SK-N-SH (cell line): ENCODE measurements around the gene GNG14. TPM values are rescaled to one million over a fixed set of nuclear protein-coding genes. Genes with fewer than 3 reads are reported as not detected.

Experiments
- CTCF ChIA-PET: fragments of 300-600, 350-600 bp; formaldehyde crosslinking; extraction: SDS; loops from one replicate; lab custom pipeline; 2021; lab: Yijun Ruan, JAX
- POLR2A ChIA-PET: fragments of 350-600 bp; sonication (Branson Sonifier 250); formaldehyde crosslinking; extraction: SDS; loops from one replicate; lab custom pipeline; 2020; ENCODE audit warnings: antibody characterized with exemption, inconsistent platforms; lab: Yijun Ruan, JAX
- DNase-seq: peaks from one replicate; pipeline ENCODE4 v3.0.0; 2012
- H2AFZ ChIP-seq: fragments of 200-600 bp; sonication (generic); 2 replicates; pipeline ENCODE4 v1.8.1; 2016; ENCODE audit warnings: antibody characterized with exemption, mild to moderate bottlenecking, low read depth
- H3F3A ChIP-seq: fragments of 200-600 bp; sonication (generic); replicated peaks from 2 replicates; pipeline ENCODE3; 2016; ENCODE audit warnings: antibody characterized with exemption, mild to moderate bottlenecking; ENCODE audit not compliant: insufficient read depth
- H3K27ac ChIP-seq, 2 experiments: fragments of 200-500 bp in 1 of 2; fragments of 200-600 bp in 1 of 2; sonication (Bioruptor generic) in 1 of 2; sonication (generic), shearing (Covaris generic) in 1 of 2; 2 replicates each; pipeline versions ENCODE4 v1.5.1 to v1.6.1; 2014 to 2016; ENCODE audit warnings: low read depth in 2 of 2, inconsistent platforms in 1 of 2, low read length in 1 of 2, mild to moderate bottlenecking in 1 of 2, mixed read lengths in 1 of 2
- H3K27me3 ChIP-seq: fragments of 200-600 bp; sonication (generic), shearing (Covaris generic); 2 replicates; pipeline ENCODE4 v1.6.1; 2016; ENCODE audit warnings: mixed run types; ENCODE audit not compliant: insufficient read depth
- H3K36me3 ChIP-seq, 2 experiments: fragments of 200-500 bp in 1 of 2; fragments of 200-600 bp in 1 of 2; sonication (Bioruptor generic) in 1 of 2; sonication (generic) in 1 of 2; replicated peaks in 1 of 2; 2 replicates each; pipeline versions ENCODE3 to v1.5.1; 2014 to 2016; ENCODE audit warnings: low read length in 1 of 2, mild to moderate bottlenecking in 1 of 2; ENCODE audit not compliant: insufficient read depth in 2 of 2, control insufficient read depth in 1 of 2
- H3K4me1 ChIP-seq, 2 experiments: fragments of 200-500 bp in 1 of 2; fragments of 200-600 bp in 1 of 2; sonication (Bioruptor generic) in 1 of 2; sonication (generic), shearing (Covaris generic) in 1 of 2; 2 replicates each; pipeline versions ENCODE4 v1.5.1 to v1.6.1; 2014 to 2016; ENCODE audit warnings: low read depth in 1 of 2, low read length in 1 of 2, mixed run types in 1 of 2; ENCODE audit not compliant: insufficient read depth in 2 of 2, control insufficient read depth in 1 of 2
- H3K4me2 ChIP-seq: fragments of 200-600 bp; sonication (generic), shearing (Covaris generic); 2 replicates; pipeline ENCODE4 v1.6.1; 2017; ENCODE audit warnings: mixed run types
- H3K4me3 ChIP-seq, 2 experiments: fragments of 200-500 bp in 1 of 2; fragments of 200-600 bp in 1 of 2; sonication (Bioruptor generic) in 1 of 2; sonication (generic), shearing (Covaris generic) in 1 of 2; 2 replicates each; pipeline versions ENCODE4 v1.5.1 to v1.8.1; 2014 to 2016; ENCODE audit warnings: low read depth in 2 of 2, inconsistent platforms in 1 of 2, low read length in 1 of 2, mild to moderate bottlenecking in 1 of 2, mixed read lengths in 1 of 2, moderate library complexity in 1 of 2
- H3K79me2 ChIP-seq: fragments of 200-600 bp; sonication (generic); 2 replicates; pipeline ENCODE4 v1.8.1; 2017; ENCODE audit warnings: mild to moderate bottlenecking; ENCODE audit not compliant: insufficient read depth
- H3K9ac ChIP-seq: fragments of 200-600 bp; sonication (generic); 2 replicates; pipeline ENCODE4 v1.6.1; 2017; ENCODE audit warnings: mixed run types
- H3K9me2 ChIP-seq: fragments of 200-600 bp; sonication (generic); 2 replicates; pipeline ENCODE4 v1.6.1; 2017; ENCODE audit warnings: mixed run types
- H3K9me3 ChIP-seq: fragments of 200-600 bp; sonication (generic); 2 replicates; pipeline ENCODE4 v1.6.1; 2017; ENCODE audit warnings: mixed run types, mild to moderate bottlenecking, moderate library complexity
- H4K20me1 ChIP-seq: fragments of 200-600 bp; sonication (generic); 2 replicates; pipeline ENCODE4 v1.6.1; 2017; ENCODE audit warnings: mild to moderate bottlenecking, mixed run types; ENCODE audit not compliant: insufficient read depth
- FOXM1 ChIP-seq: IDR thresholded peaks from 2 replicates; pipeline ENCODE4 v1.4.0; 2012; ENCODE audit warnings: low read depth, mild to moderate bottlenecking
- GABPA ChIP-seq: IDR thresholded peaks from 2 replicates; pipeline ENCODE4 v1.4.0; 2012; ENCODE audit warnings: low read depth, mild to moderate bottlenecking
- MXI1 ChIP-seq: IDR thresholded peaks from 2 replicates; pipeline ENCODE4 v1.6.1; 2012; ENCODE audit warnings: mild to moderate bottlenecking, low read depth, low read length, improper control_type of control experiment
- NRF1 ChIP-seq: IDR thresholded peaks from 2 replicates; pipeline ENCODE4 v1.6.1; 2012; ENCODE audit warnings: low read depth, mild to moderate bottlenecking, low read length
- POLR2AphosphoS5 ChIP-seq: IDR thresholded peaks from 2 replicates; pipeline ENCODE4 v1.6.1; 2012; ENCODE audit warnings: low read depth, low read length
- WGBS: methylation state at CpG from one replicate; pipeline ENCODE4 v1.1.6; 2017; ENCODE audit warnings: low lambda C conversion rate; 5-methylcytosine and 5-hydroxymethylcytosine counted together
- polyA plus RNA-seq, 3 experiments: library from polyadenylated mRNA; depleted of rRNA; stranded (reverse); fragments of >200 nt; gene quantifications; 2 replicates each; pipeline ENCODE4 v1.2.3, GENCODE V29; 2012
- TF ChIP-seq, protein P1 (sequence below): fragments of 150-350 bp; IDR thresholded peaks from 2 replicates; pipeline ENCODE4 v1.6.1; 2017; ENCODE audit warnings: antibody characterized with exemption, low read length, low read depth, borderline replicate concordance
- TF ChIP-seq, protein P2 (sequence below): IDR thresholded peaks from 2 replicates; pipeline ENCODE4 v1.6.1; 2012; ENCODE audit warnings: mild to moderate bottlenecking, low read depth, low read length, moderate library complexity
- TF ChIP-seq, protein P3 (sequence below): IDR thresholded peaks from 2 replicates; pipeline ENCODE4; 2012

GNG14 gene
- polyA plus RNA-seq, 1 of the 3 experiments (the other 2 are of a cell fraction) = not detected

DNA sequence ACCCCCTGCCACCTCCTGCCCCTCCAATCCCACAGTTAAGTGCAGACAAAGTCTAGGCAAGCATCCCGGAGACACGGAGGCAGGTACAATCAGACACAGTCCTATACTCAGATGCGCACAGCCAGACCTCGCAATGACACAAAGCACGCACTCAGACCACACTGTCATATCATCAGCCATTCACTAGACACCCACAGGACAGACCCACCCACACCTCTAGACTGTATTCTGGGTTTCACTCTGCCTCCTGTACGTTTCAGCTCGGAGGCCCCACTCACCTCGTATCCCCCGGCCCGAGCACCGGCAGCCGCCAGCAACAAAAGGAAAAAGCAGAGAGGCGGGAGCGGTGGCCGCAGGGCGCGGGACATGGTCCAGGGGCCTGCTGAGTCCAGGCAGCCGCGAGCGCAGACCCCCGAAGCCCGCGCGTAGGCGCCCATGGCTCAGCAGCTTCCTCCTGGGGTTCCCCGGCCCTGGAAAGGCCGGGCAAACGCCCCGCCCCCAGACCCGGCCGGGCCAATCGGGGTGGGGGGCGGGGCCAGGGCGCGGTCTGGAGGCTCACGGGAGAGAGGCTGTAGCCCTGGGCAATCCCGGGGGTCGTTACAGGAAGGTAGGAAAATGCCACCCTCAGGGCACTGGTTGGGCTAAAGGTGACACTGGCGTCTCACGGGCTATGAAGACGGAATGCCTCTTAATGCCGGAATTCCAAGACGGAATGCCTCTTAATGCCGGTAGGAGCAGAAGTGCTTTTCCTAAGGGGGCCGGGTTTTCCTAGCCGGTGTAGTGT, 21.3 kb upstream of the GNG14 start, which contains the start of the genes MAN2B1 and WDR83:
TSS of gene MAN2B1 (minus strand) at position 478 of the 784 bp plus-strand sequence. CDS start at position 437, 41 bp downstream.
TSS of gene WDR83 (plus strand) at position 543 of the 784 bp plus-strand sequence. CDS start 2,984 bp downstream, outside the sequence.
- Histone ChIP-seq H3K4me3 (peak within 1 kb of the TSS; percentile 71 to 94), H3K27ac (peak within 1 kb of the TSS; percentile 8 to 60; a peak in 1 of 4 replicates), H3K9me2 (no peaks in the 10 kb centered on the region), H3K9me3 (no peaks in the 10 kb centered on the region), H3K4me1 (peaks cover 5 to 35% of the 10 kb centered on the region in 2 experiments; a peak in 2 of 4 replicates), H3K27me3 (no peaks in the 10 kb centered on the region), H3K79me2 (peaks cover 51% of the 10 kb centered on the region), H3K4me2 (peak within 1 kb of the TSS; percentile 90), H3K9ac (peak within 1 kb of the TSS; percentile 82), H4K20me1 (no peaks in the 10 kb centered on the region), H3F3A (peaks cover 23% of the 10 kb centered on the region), H2AFZ (peak within 1 kb of the TSS; percentile 76), H3K36me3 (peaks cover 7 to 20% of the 10 kb centered on the region in 2 experiments)
- ChIA-PET POLR2A (interaction anchor here (0.5 to 1.2 kb wide), 5 partner anchors 10 to 607 kb away, joined by 3 to 6 read pairs (median 4); no protein-coding TSS in a partner anchor), CTCF (interaction anchor here (0.9 to 3.1 kb wide), 12 partner anchors 8 to 742 kb away, joined by 3 to 12 read pairs (median 4); no protein-coding TSS in a partner anchor)
- peak; percentile 98 for DNase-seq
- TF ChIP-seq, protein P1, sequence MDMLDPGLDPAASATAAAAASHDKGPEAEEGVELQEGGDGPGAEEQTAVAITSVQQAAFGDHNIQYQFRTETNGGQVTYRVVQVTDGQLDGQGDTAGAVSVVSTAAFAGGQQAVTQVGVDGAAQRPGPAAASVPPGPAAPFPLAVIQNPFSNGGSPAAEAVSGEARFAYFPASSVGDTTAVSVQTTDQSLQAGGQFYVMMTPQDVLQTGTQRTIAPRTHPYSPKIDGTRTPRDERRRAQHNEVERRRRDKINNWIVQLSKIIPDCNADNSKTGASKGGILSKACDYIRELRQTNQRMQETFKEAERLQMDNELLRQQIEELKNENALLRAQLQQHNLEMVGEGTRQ = no peak
- TF ChIP-seq, protein P2, sequence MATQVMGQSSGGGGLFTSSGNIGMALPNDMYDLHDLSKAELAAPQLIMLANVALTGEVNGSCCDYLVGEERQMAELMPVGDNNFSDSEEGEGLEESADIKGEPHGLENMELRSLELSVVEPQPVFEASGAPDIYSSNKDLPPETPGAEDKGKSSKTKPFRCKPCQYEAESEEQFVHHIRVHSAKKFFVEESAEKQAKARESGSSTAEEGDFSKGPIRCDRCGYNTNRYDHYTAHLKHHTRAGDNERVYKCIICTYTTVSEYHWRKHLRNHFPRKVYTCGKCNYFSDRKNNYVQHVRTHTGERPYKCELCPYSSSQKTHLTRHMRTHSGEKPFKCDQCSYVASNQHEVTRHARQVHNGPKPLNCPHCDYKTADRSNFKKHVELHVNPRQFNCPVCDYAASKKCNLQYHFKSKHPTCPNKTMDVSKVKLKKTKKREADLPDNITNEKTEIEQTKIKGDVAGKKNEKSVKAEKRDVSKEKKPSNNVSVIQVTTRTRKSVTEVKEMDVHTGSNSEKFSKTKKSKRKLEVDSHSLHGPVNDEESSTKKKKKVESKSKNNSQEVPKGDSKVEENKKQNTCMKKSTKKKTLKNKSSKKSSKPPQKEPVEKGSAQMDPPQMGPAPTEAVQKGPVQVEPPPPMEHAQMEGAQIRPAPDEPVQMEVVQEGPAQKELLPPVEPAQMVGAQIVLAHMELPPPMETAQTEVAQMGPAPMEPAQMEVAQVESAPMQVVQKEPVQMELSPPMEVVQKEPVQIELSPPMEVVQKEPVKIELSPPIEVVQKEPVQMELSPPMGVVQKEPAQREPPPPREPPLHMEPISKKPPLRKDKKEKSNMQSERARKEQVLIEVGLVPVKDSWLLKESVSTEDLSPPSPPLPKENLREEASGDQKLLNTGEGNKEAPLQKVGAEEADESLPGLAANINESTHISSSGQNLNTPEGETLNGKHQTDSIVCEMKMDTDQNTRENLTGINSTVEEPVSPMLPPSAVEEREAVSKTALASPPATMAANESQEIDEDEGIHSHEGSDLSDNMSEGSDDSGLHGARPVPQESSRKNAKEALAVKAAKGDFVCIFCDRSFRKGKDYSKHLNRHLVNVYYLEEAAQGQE = no peak
- TF ChIP-seq NRF1 (no peak), MXI1 (peak; percentile 48; the same call in 1 of the 2 replicates), GABPA (no peak), POLR2AphosphoS5 (peak; percentile 61; the same call in 1 of the 2 replicates), FOXM1 (no peak)
- TF ChIP-seq, protein P3, sequence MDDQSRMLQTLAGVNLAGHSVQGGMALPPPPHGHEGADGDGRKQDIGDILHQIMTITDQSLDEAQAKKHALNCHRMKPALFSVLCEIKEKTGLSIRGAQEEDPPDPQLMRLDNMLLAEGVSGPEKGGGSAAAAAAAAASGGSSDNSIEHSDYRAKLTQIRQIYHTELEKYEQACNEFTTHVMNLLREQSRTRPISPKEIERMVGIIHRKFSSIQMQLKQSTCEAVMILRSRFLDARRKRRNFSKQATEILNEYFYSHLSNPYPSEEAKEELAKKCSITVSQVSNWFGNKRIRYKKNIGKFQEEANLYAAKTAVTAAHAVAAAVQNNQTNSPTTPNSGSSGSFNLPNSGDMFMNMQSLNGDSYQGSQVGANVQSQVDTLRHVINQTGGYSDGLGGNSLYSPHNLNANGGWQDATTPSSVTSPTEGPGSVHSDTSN = no peak
- WGBS = 3% methylated on average over 25 of the region's 46 CpGs
